Upper lobe of right lung (tissue), 1 donor: Measurements from ENCODE around the gene SLC25A41. TPM values are rescaled to one million over a fixed set of nuclear protein-coding genes. Genes with fewer than 3 reads are reported as not detected.
"Not testable (repeated sequence)": the region's sequence is repeated elsewhere in the genome, so short reads cannot be mapped to it uniquely, and the experiment has no call there.

Experiments
- ATAC-seq: fragments of 200-7000 bp; cut with Tn5 transposase; one replicate; pipeline ENCODE4 v1.9.1; 2020; ENCODE audit warnings: mild to moderate bottlenecking, moderate library complexity
- DNase-seq: peaks from one replicate; pipeline ENCODE4 v3.0.0-alpha.2; 2020
- H3K27ac ChIP-seq: fragments of 200-600 bp; one replicate; pipeline ENCODE4 v1.8.0; 2022
- H3K27me3 ChIP-seq: fragments of 200-600 bp; one replicate; pipeline ENCODE4 v1.8.0; 2022; ENCODE audit warnings: mild to moderate bottlenecking
- H3K36me3 ChIP-seq: fragments of 200-600 bp; one replicate; pipeline ENCODE4 v1.8.0; 2022
- H3K4me1 ChIP-seq: fragments of 200-600 bp; one replicate; pipeline ENCODE4 v1.8.0; 2022
- H3K4me3 ChIP-seq: fragments of 200-600 bp; one replicate; pipeline ENCODE4 v1.8.0; 2022; ENCODE audit warnings: mild to moderate bottlenecking
- H3K9me3 ChIP-seq: fragments of 200-600 bp; one replicate; pipeline ENCODE4 v1.8.0; 2022
- CTCF ChIP-seq: fragments of 200-600 bp; IDR thresholded peaks from one replicate; pipeline ENCODE4 v1.8.0; 2022; ENCODE audit warnings: antibody characterized with exemption
- intact Hi-C: fragments of 100-400 bp; cut with DNase I; formaldehyde crosslinking; loops from one replicate; pipeline ENCODE4 v1.11.0; 2022
- total RNA-seq: library from RNA; stranded (reverse); fragmentation: NEBNext Ultra II Directional; extraction: Animal tissue kit (Norgen Biotek cat#: 25700); gene quantifications from one replicate; pipeline ENCODE4 v1.2.1, GENCODE V29; 2021
- donor health status: DM: no; HTN: yes; CAD: no; lungs with severe emphysema.

Gene SLC25A41
- total RNA-seq, 1 donor from 2014 or later: not detected

GRCh38 chr19:6439743-6440142, 6.2 kb upstream of the SLC25A41 start:
- intact Hi-C loops: no loop called here
- TF ChIP-seq CTCF: no peak

GRCh38 chr19:6433165-6433564, 398 bp downstream of the SLC25A41 start:
- Histone ChIP-seq H3K36me3 (no peaks in the 10 kb centered on the region), H3K27me3 (no peaks in the 10 kb centered on the region), H3K4me1 (no peaks in the 10 kb centered on the region), H3K9me3 (no peaks in the 10 kb centered on the region), H3K4me3 (no peak overlapping the region), H3K27ac (no peak overlapping the region)
- DNase-seq (no peak), ATAC-seq (no peak)
- intact Hi-C loops: no loop called here
- TF ChIP-seq CTCF: no peak

More at GRCh38 chr19:6439743-6440142, 6.2 kb upstream of the SLC25A41 start:
- no peaks in the 10 kb centered on the region for H3K36me3 ChIP-seq
- no peak for DNase-seq
- no peaks in the 10 kb centered on the region for H3K27me3 ChIP-seq
- no peak for ATAC-seq
- no peak overlapping the region for H3K27ac ChIP-seq
- H3K4me3 ChIP-seq: no peak overlapping the region
- H3K9me3 ChIP-seq: no peaks in the 10 kb centered on the region
- H3K4me1 ChIP-seq: no peaks in the 10 kb centered on the region

GRCh38 chr19:6431891-6432290, 1.7 kb downstream of the SLC25A41 start:
- TF ChIP-seq CTCF: no peak
- intact Hi-C loops: no loop called here

GRCh38 chr19:6429419-6430221, 3.9 kb downstream of the SLC25A41 start:
- no peak for DNase-seq
- no peak overlapping the region for H3K4me3 ChIP-seq
- H3K4me1 ChIP-seq: no peaks in the 10 kb centered on the region
- H3K27ac ChIP-seq: no peak overlapping the region
- no peak for ATAC-seq
- no peaks in the 10 kb centered on the region for H3K9me3 ChIP-seq
- intact Hi-C loops: no loop called here
- no peaks in the 10 kb centered on the region for H3K36me3 ChIP-seq
- no peaks in the 10 kb centered on the region for H3K27me3 ChIP-seq
- no peak for TF ChIP-seq CTCF

More at GRCh38 chr19:6431891-6432290, 1.7 kb downstream of the SLC25A41 start:
- Histone ChIP-seq H3K9me3 (no peaks in the 10 kb centered on the region), H3K4me3 (no peak overlapping the region), H3K27ac (no peak overlapping the region), H3K36me3 (no peaks in the 10 kb centered on the region), H3K27me3 (no peaks in the 10 kb centered on the region), H3K4me1 (no peaks in the 10 kb centered on the region)
- ATAC-seq: no peak
- no peak for DNase-seq

- H3K36me3 ChIP-seq, H3K4me1 ChIP-seq, ATAC-seq: not testable (repeated sequence)
These were observed 4.7 kb downstream of the SLC25A41 start for GRCh38 chr19:6428692-6429418.

GRCh38 chr19:6427131-6427530, 6.4 kb downstream of the SLC25A41 start:
- H3K27ac ChIP-seq: no peak overlapping the region
- H3K4me3 ChIP-seq: no peak overlapping the region
- peaks cover 14% of the 10 kb centered on the region for H3K4me1 ChIP-seq
- H3K36me3 ChIP-seq: peaks cover 3% of the 10 kb centered on the region
- H3K27me3 ChIP-seq: no peaks in the 10 kb centered on the region
- no peak for DNase-seq
- ATAC-seq: no peak
- no peaks in the 10 kb centered on the region for H3K9me3 ChIP-seq
- no peak for TF ChIP-seq CTCF
- intact Hi-C loops: no loop called here

More at GRCh38 chr19:6428692-6429418, 4.7 kb downstream of the SLC25A41 start:
- H3K4me3 ChIP-seq, H3K27ac ChIP-seq, H3K27me3 ChIP-seq, intact Hi-C loops, H3K9me3 ChIP-seq, DNase-seq: not testable (repeated sequence)
